ENCODE data around the gene RHBDF1. TPM values are rescaled to one million over a fixed set of nuclear protein-coding genes. Genes with fewer than 3 reads are reported as not detected.

The RHBDF1 gene
- total RNA-seq, 4 donors from 2014 or later, result 13.3 to 38.3 (median 24.2) TPM

GRCh38 chr16:83781-84615 is 11.6 kb upstream of the RHBDF1 start:
- Histone ChIP-seq H3K4me3 (no peak overlapping the region), H3K27ac (peak overlapping the region in 3 of 4 donors; percentile 60 to 77 (median 69)), H3K36me3 (peaks cover 9 to 91% (median 17%) of the 10 kb centered on the region in 3 donors), H3K27me3 (no peaks in the 10 kb centered on the region), H3K9me3 (no peaks in the 10 kb centered on the region), H3K4me1 (peaks cover 21 to 49% (median 26%) of the 10 kb centered on the region in 3 donors)
- DNase-seq, result no peak
- intact Hi-C loops (cut with DNase I), result no loop called here
- TF ChIP-seq POLR2A (IDR thresholded peaks at IDR 0.05) (no peak), CTCF (IDR thresholded peaks at IDR 0.05) (no peak)
- 66 to 69% methylated on average over 14 of the region's 21 CpGs for WGBS, 2 donors

- WGBS, 2 donors, result 88 to 89% methylated on average over 11 to 14 of the region's 31 CpGs
- intact Hi-C loops (cut with DNase I), result no loop called here
- Histone ChIP-seq H3K36me3 (peaks cover 6 to 82% (median 11%) of the 10 kb centered on the region in 3 donors), H3K27ac (peak overlapping the region in 1 of 4 donors; percentile 1), H3K27me3 (no peaks in the 10 kb centered on the region), H3K4me1 (peaks cover 25 to 55% (median 30%) of the 10 kb centered on the region in 3 donors), H3K9me3 (no peaks in the 10 kb centered on the region), H3K4me3 (no peak overlapping the region)
- TF ChIP-seq CTCF (IDR thresholded peaks at IDR 0.05) (no peak), POLR2A (IDR thresholded peaks at IDR 0.05) (no peak)
- DNase-seq, result no peak
Observed at GRCh38 chr16:83060-83603, 10.7 kb upstream of the RHBDF1 start.

- WGBS, 2 donors, result 43 to 90% methylated on average over 10 to 14 of the region's 32 CpGs
- intact Hi-C loops (cut with DNase I), result no loop called here
- Histone ChIP-seq H3K36me3 (peaks cover 0 to 45% (median 0%) of the 10 kb centered on the region in 3 donors), H3K27ac (peak overlapping the region in 3 of 4 donors; percentile 96 to 98 (median 96)), H3K9me3 (no peaks in the 10 kb centered on the region), H3K4me3 (peak overlapping the region in 3 of 4 donors; percentile 74 to 96 (median 89)), H3K4me1 (peaks cover 36 to 69% (median 36%) of the 10 kb centered on the region in 3 donors), H3K27me3 (no peaks in the 10 kb centered on the region)
- TF ChIP-seq CTCF (IDR thresholded peaks at IDR 0.05) (no peak), POLR2A (IDR thresholded peaks at IDR 0.05) (no peak)
- no peak for DNase-seq
Observed at GRCh38 chr16:79151-80054, 7.0 kb upstream of the RHBDF1 start.

- 3 to 5% methylated on average over 7 to 17 of the region's 36 CpGs for WGBS, 2 donors
- H3K9me3 ChIP-seq, result no peaks in the 10 kb centered on the region
- intact Hi-C loops (cut with DNase I), result no loop called here
- no peak for TF ChIP-seq CTCF (IDR thresholded peaks at IDR 0.05)
- TF ChIP-seq POLR2A (IDR thresholded peaks at IDR 0.05), result no peak
- H3K4me1 ChIP-seq, result peaks cover 31 to 69% (median 34%) of the 10 kb centered on the region in 3 donors
- H3K4me3 ChIP-seq, result peak overlapping the region; percentile 74 to 96 (median 89)
- H3K27ac ChIP-seq, result peak overlapping the region; percentile 91 to 98 (median 96)
- H3K36me3 ChIP-seq, result peaks cover 0 to 37% (median 0%) of the 10 kb centered on the region in 3 donors
- H3K27me3 ChIP-seq, result no peaks in the 10 kb centered on the region
- DNase-seq, result no peak
Observed at GRCh38 chr16:78444-79150, 6.2 kb upstream of the RHBDF1 start.
